Cardiac muscle cell (in vitro differentiated cells and primary cell): Measurements from ENCODE around the gene MEGF8. TPM values are rescaled to one million over a fixed set of nuclear protein-coding genes. Genes with fewer than 3 reads are reported as not detected.
A peak's percentile ranks its signal among the peaks of the same experiment; 100 is the strongest.

Experiments
- DNase-seq, 2 donors: peaks; one replicate each; pipeline versions ENCODE4 v3.0.0 to v3.0.0-alpha.2; 2010 to 2017; ENCODE audit warnings: low read depth in 1 of 2, low spot score in 1 of 2
- H3K27ac ChIP-seq: fragments of 200-600 bp; sonication (generic); 2 replicates; pipeline ENCODE4 v1.5.1; 2016
- H3K27me3 ChIP-seq: fragments of 200-600 bp; sonication (generic); 2 replicates; pipeline ENCODE4 v1.6.0; 2016; ENCODE audit warnings: control low read depth
- H3K36me3 ChIP-seq: fragments of 200-600 bp; sonication (generic); 2 replicates; pipeline ENCODE4 v1.5.1; 2016; ENCODE audit warnings: control low read depth
- H3K4me1 ChIP-seq: fragments of 200-600 bp; sonication (generic); 2 replicates; pipeline ENCODE4 v1.8.1; 2017; ENCODE audit warnings: low read depth, mild to moderate bottlenecking, mixed run types
- H3K4me3 ChIP-seq: fragments of 200-600 bp; sonication (generic); 2 replicates; pipeline ENCODE4 v1.5.1; 2016; ENCODE audit warnings: mild to moderate bottlenecking
- H3K9me3 ChIP-seq: fragments of 200-600 bp; sonication (generic); 2 replicates; pipeline ENCODE4 v1.5.1; 2017; ENCODE audit warnings: low read depth, mild to moderate bottlenecking, control low read depth
- CTCF ChIP-seq: IDR thresholded peaks from 2 replicates; pipeline ENCODE4 v1.5.1; 2012; ENCODE audit warnings: low read depth, mild to moderate bottlenecking, low read length
- polyA plus RNA-seq: library from polyadenylated mRNA; unstranded; fragments of >200 nt; fragmentation: Nextera tagmentation; extraction: Ambion mirVana; gene quantifications from 2 replicates; pipeline ENCODE4 v1.2.1, GENCODE V29; 2016
- total RNA-seq: library from RNA; depleted of rRNA; stranded (reverse); fragments of >200 nt; gene quantifications from 2 replicates; pipeline ENCODE4 v1.2.3, GENCODE V29; 2016

The MEGF8 gene
- total and polyA plus RNA-seq, 2 experiments from 2014 or later = 23.9 to 102 TPM

GRCh38 chr19:42394751-42395150 is 69.3 kb downstream of the MEGF8 start:
- peaks cover 19% of the 10 kb centered on the region for H3K27me3 ChIP-seq
- H3K4me3 ChIP-seq = no peak overlapping the region
- DNase-seq = peak in 1 of 2 donors; percentile 10
- no peaks in the 10 kb centered on the region for H3K9me3 ChIP-seq
- TF ChIP-seq CTCF = no peak
- no peak overlapping the region for H3K27ac ChIP-seq
- H3K36me3 ChIP-seq = no peaks in the 10 kb centered on the region
- no peaks in the 10 kb centered on the region for H3K4me1 ChIP-seq

DNA sequence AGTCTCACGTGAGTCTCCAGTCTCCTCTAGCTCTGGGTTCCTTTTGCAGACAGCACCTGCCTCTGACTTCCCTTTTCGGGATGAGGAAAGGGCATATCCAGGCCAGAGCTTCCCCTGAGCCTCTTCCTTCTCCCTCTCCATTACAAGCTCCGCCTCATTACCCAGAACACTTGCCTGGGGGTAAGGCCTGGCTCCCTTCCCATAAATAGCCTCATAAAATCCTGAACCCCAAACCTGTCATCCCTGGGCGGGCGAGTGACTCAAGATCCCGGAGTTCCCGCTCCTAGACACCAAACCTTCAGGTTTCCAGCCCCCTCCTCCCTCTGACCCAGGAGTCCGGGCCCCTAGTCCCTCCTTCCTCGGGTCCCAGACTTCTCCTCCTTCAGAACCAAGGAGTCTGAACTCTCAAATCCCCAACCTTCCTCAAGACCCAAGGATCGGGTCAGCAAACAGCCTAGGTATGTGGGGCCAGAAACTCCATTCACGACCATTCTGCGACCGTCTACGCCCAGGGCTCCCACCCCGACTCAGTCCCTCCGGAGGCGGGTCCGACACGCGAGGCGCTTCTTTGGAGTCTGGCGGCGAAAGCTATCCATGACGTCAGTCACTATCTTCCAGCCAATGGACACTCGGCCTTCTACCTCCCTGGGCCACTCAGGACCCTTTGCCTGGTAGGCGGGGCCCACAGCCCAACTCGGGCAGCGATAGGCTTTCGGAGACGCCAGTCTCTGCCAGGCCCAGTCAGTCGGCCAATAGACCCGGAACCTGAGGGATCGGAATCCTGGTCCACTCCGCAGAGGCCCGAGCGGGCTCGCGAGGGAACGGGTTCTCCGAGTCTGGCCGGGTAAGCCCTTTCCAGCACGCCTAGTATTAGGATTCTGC is 71.2 kb downstream of the MEGF8 start:
- H3K36me3 ChIP-seq = no peaks in the 10 kb centered on the region
- no peak for TF ChIP-seq CTCF
- H3K9me3 ChIP-seq = no peaks in the 10 kb centered on the region
- no peaks in the 10 kb centered on the region for H3K4me1 ChIP-seq
- H3K27ac ChIP-seq = peak overlapping the region; percentile 61
- H3K4me3 ChIP-seq = peak overlapping the region; percentile 44
- peaks cover 2% of the 10 kb centered on the region for H3K27me3 ChIP-seq
- DNase-seq = peak; percentile 98 to 99

- TF ChIP-seq CTCF = no peak
These were observed 72.1 kb downstream of the MEGF8 start for GRCh38 chr19:42397263-42398166.

GRCh38 chr19:42400404-42400803 is 75.0 kb downstream of the MEGF8 start:
- H3K27ac ChIP-seq = no peak overlapping the region
- peaks cover 2% of the 10 kb centered on the region for H3K36me3 ChIP-seq
- H3K4me3 ChIP-seq = no peak overlapping the region
- peaks cover 4% of the 10 kb centered on the region for H3K4me1 ChIP-seq
- no peaks in the 10 kb centered on the region for H3K9me3 ChIP-seq
- TF ChIP-seq CTCF = no peak
- no peaks in the 10 kb centered on the region for H3K27me3 ChIP-seq
- no peak for DNase-seq

More at GRCh38 chr19:42397263-42398166, 72.1 kb downstream of the MEGF8 start:
- Histone ChIP-seq H3K4me1 (peaks cover 3% of the 10 kb centered on the region), H3K9me3 (no peaks in the 10 kb centered on the region), H3K27ac (no peak overlapping the region), H3K36me3 (no peaks in the 10 kb centered on the region), H3K4me3 (peak overlapping the region; percentile 44), H3K27me3 (no peaks in the 10 kb centered on the region)
- no peak for DNase-seq
